H1 (cell line): ENCODE measurements around the gene URM1. TPM values are rescaled to one million over a fixed set of nuclear protein-coding genes. Genes with fewer than 3 reads are reported as not detected.

Experiments used
- CTCF ChIA-PET: fragments of 300-600 bp; sonication (Branson Sonifier 250); formaldehyde crosslinking; loops from one replicate; lab custom pipeline; 2021; ENCODE audit not compliant: partially characterized antibody; lab: Charles Lee
- POLR2A ChIA-PET: fragments of 300-600 bp; sonication (Branson Sonifier 250); formaldehyde crosslinking; loops from one replicate; lab custom pipeline; 2021; ENCODE audit warnings: inconsistent platforms; ENCODE audit not compliant: partially characterized antibody; lab: Charles Lee
- DNase-seq, 2 experiments: peaks; one replicate each; pipeline versions ENCODE4 v3.0.0 to v3.0.0-alpha.2; 2010 to 2022; ENCODE audit warnings: low spot score in 2 of 2, low read depth in 1 of 2, mixed read lengths in 1 of 2
- FAIRE-seq: peaks from 2 replicates; lab custom pipeline; 2011; peaks lifted over from hg19 to GRCh38; lab: Jason Lieb, UNC
- H2AFZ ChIP-seq: 2 replicates; pipeline ENCODE4 v1.8.1; 2012; ENCODE audit warnings: low read length, inconsistent platforms
- H2AK5ac ChIP-seq: 2 replicates; pipeline ENCODE4 v1.6.1; 2013; ENCODE audit warnings: low read depth, low read length
- H2BK120ac ChIP-seq: replicated peaks from 2 replicates; pipeline ENCODE3; 2013; ENCODE audit warnings: low read depth, low read length, inconsistent platforms
- H2BK12ac ChIP-seq: 2 replicates; pipeline ENCODE4 v1.6.1; 2013; ENCODE audit warnings: low read depth, low read length
- H2BK15ac ChIP-seq: 2 replicates; pipeline ENCODE4 v1.6.1; 2013; ENCODE audit warnings: low read length
- H2BK20ac ChIP-seq: 2 replicates; pipeline ENCODE4 v1.6.1; 2013; ENCODE audit warnings: low read length
- H2BK5ac ChIP-seq: 2 replicates; pipeline ENCODE4 v1.6.1; 2013; ENCODE audit warnings: low read depth, low read length
- H3K14ac ChIP-seq: 2 replicates; pipeline ENCODE4 v1.6.1; 2013; ENCODE audit warnings: inconsistent platforms; ENCODE audit not compliant: insufficient read length
- H3K18ac ChIP-seq: 2 replicates; pipeline ENCODE4 v1.6.1; 2013; ENCODE audit warnings: low read length; ENCODE audit errors: extremely low read depth
- H3K23ac ChIP-seq: 2 replicates; pipeline ENCODE4 v1.6.1; 2013; ENCODE audit warnings: inconsistent platforms; ENCODE audit not compliant: insufficient read length
- H3K23me2 ChIP-seq: 2 replicates; pipeline ENCODE4 v1.6.1; 2013; ENCODE audit warnings: low read depth, low read length
- H3K27ac ChIP-seq: 2 replicates; pipeline ENCODE4 v1.6.1; 2011; ENCODE audit warnings: low read depth, low read length, inconsistent platforms
- H3K27me3 ChIP-seq, 4 experiments: replicated peaks in 1 of 4; 1 replicate in 1 of 4; 2 replicates in 3 of 4; pipeline versions ENCODE4 v1.6.1 to v1.8.1; 2011 to 2013; ENCODE audit warnings: low read length in 3 of 4, mild to moderate bottlenecking in 3 of 4, inconsistent platforms in 2 of 4, mixed read lengths in 2 of 4, moderate library complexity in 1 of 4; ENCODE audit not compliant: control insufficient read depth in 3 of 4, insufficient read depth in 3 of 4; ENCODE audit errors: extremely low read depth in 1 of 4
- H3K36me3 ChIP-seq, 4 experiments: 2 replicates each; pipeline versions ENCODE4 v1.6.1 to v1.8.1; 2011 to 2013; ENCODE audit warnings: mild to moderate bottlenecking in 4 of 4, low read length in 3 of 4, moderate library complexity in 2 of 4, control low read depth in 1 of 4, inconsistent platforms in 1 of 4; ENCODE audit not compliant: insufficient read depth in 4 of 4, control insufficient read depth in 2 of 4
- H3K4ac ChIP-seq: replicated peaks from 2 replicates; pipeline ENCODE3; 2013; ENCODE audit warnings: low read length, low read depth, mixed read lengths, inconsistent platforms; ENCODE audit not compliant: insufficient read length
- H3K4me1 ChIP-seq, 4 experiments: replicated peaks in 1 of 4; 1 replicate in 1 of 4; 2 replicates in 3 of 4; pipeline versions ENCODE4 v1.6.1 to v1.8.1; 2011 to 2013; ENCODE audit warnings: low read length in 3 of 4, inconsistent platforms in 2 of 4, mixed read lengths in 1 of 4; ENCODE audit not compliant: insufficient read depth in 4 of 4, control insufficient read depth in 3 of 4
- H3K4me2 ChIP-seq, 2 experiments: 2 replicates each; pipeline versions ENCODE4 v1.6.1 to v1.8.1; 2011 to 2013; ENCODE audit warnings: low read depth in 2 of 2, low read length in 2 of 2, control low read depth in 1 of 2, inconsistent platforms in 1 of 2, mild to moderate bottlenecking in 1 of 2; ENCODE audit not compliant: insufficient read depth in 1 of 2
- H3K4me3 ChIP-seq, 4 experiments: fragments of 200-600, 300-600 bp in 1 of 4; sonication (generic), shearing (Covaris generic), sonication (Bioruptor Twin) in 1 of 4; 2 replicates each; pipeline versions ENCODE4 v1.5.1 to v1.8.1; 2011 to 2016; ENCODE audit warnings: low read length in 4 of 4, low read depth in 3 of 4, control low read depth in 2 of 4, inconsistent platforms in 2 of 4, mild to moderate bottlenecking in 2 of 4, mixed read lengths in 1 of 4, moderate library complexity in 1 of 4; ENCODE audit not compliant: insufficient read depth in 2 of 4; ENCODE audit errors: extremely low read depth in 1 of 4
- H3K56ac ChIP-seq: replicated peaks from 2 replicates; pipeline ENCODE3; 2013; ENCODE audit warnings: low read depth, mild to moderate bottlenecking, mixed read lengths, low read length, inconsistent platforms; ENCODE audit not compliant: insufficient read length
- H3K79me1 ChIP-seq: 2 replicates; pipeline ENCODE4 v1.6.1; 2013; ENCODE audit warnings: low read depth, low read length, control low read depth
- H3K79me2 ChIP-seq, 2 experiments: 2 replicates each; pipeline versions ENCODE4 v1.6.1 to v1.8.1; 2012 to 2013; ENCODE audit warnings: low read length in 2 of 2, mild to moderate bottlenecking in 2 of 2, inconsistent platforms in 1 of 2; ENCODE audit not compliant: insufficient read depth in 2 of 2, control insufficient read depth in 1 of 2
- H3K9ac ChIP-seq, 4 experiments: replicated peaks in 1 of 4; 1 replicate in 1 of 4; 2 replicates in 3 of 4; pipeline versions ENCODE4 v1.6.1 to v1.8.1; 2011 to 2013; ENCODE audit warnings: low read depth in 3 of 4, low read length in 3 of 4, control low read depth in 2 of 4, mild to moderate bottlenecking in 2 of 4, moderate library complexity in 2 of 4, inconsistent platforms in 1 of 4; ENCODE audit errors: extremely low read depth in 1 of 4
- H3K9me3 ChIP-seq, 2 experiments: 2 replicates each; pipeline versions ENCODE4 v1.6.1 to v1.8.1; 2012 to 2013; ENCODE audit warnings: mild to moderate bottlenecking in 2 of 2, moderate library complexity in 2 of 2, control low read depth in 1 of 2, inconsistent platforms in 1 of 2, low read depth in 1 of 2, low read length in 1 of 2, mixed read lengths in 1 of 2; ENCODE audit not compliant: insufficient read depth in 2 of 2
- H4K20me1 ChIP-seq, 2 experiments: replicated peaks in 1 of 2; 2 replicates each; pipeline versions ENCODE3 to v1.8.1; 2011 to 2013; ENCODE audit warnings: inconsistent platforms in 2 of 2, low read length in 2 of 2, mild to moderate bottlenecking in 1 of 2; ENCODE audit not compliant: insufficient read depth in 2 of 2, control insufficient read depth in 1 of 2
- H4K5ac ChIP-seq: 2 replicates; pipeline ENCODE4 v1.6.1; 2013; ENCODE audit warnings: low read length, low read depth, mixed read lengths, inconsistent platforms; ENCODE audit not compliant: insufficient read length
- H4K8ac ChIP-seq: 2 replicates; pipeline ENCODE4 v1.8.0; 2013; ENCODE audit warnings: mild to moderate bottlenecking, moderate library complexity, low read length, inconsistent platforms; ENCODE audit not compliant: insufficient read depth; ENCODE audit errors: extremely low read depth
- H4K91ac ChIP-seq: replicated peaks from 2 replicates; pipeline ENCODE3; 2013; ENCODE audit warnings: low read length, mixed read lengths, inconsistent platforms; ENCODE audit not compliant: insufficient read length
- BCL11A ChIP-seq, 2 experiments: IDR thresholded peaks; one replicate each; pipeline ENCODE4 v1.6.1; 2011; ENCODE audit warnings: low read depth in 2 of 2, low read length in 2 of 2, mild to moderate bottlenecking in 2 of 2
- BRCA1 ChIP-seq: IDR thresholded peaks from 2 replicates; pipeline ENCODE4 v1.6.1; 2012; ENCODE audit warnings: low read depth, low read length, improper control_type of control experiment
- CEBPB ChIP-seq: IDR thresholded peaks from 2 replicates; pipeline ENCODE4 v1.6.1; 2012; ENCODE audit warnings: low read depth, low read length
- KDM4A ChIP-seq: IDR thresholded peaks from one replicate; pipeline ENCODE4 v1.7.1; 2012; ENCODE audit warnings: low read depth, mild to moderate bottlenecking, moderate library complexity, low read length, inconsistent platforms; ENCODE audit not compliant: severe bottlenecking
- RFX5 ChIP-seq: IDR thresholded peaks from 2 replicates; pipeline ENCODE4 v1.6.1; 2011; ENCODE audit warnings: low read depth, low read length, improper control_type of control experiment, borderline replicate concordance
- SAP30 ChIP-seq: fragments of 300-600 bp; sonication (generic); IDR thresholded peaks from 2 replicates; pipeline ENCODE4 v1.7.1; 2012; ENCODE audit warnings: low read length, moderate library complexity, mild to moderate bottlenecking, inconsistent platforms; ENCODE audit not compliant: insufficient read depth, insufficient replicate concordance
- SIX5 ChIP-seq: IDR thresholded peaks from 2 replicates; pipeline ENCODE4 v1.6.1; 2011; ENCODE audit warnings: mild to moderate bottlenecking, low read depth, low read length
- SRF ChIP-seq: IDR thresholded peaks from 2 replicates; pipeline ENCODE4 v1.6.1; 2011; ENCODE audit warnings: mild to moderate bottlenecking, low read depth, low read length, moderate library complexity
- USF2 ChIP-seq: IDR thresholded peaks from 2 replicates; pipeline ENCODE4 v1.6.1; 2011; ENCODE audit warnings: low read length, improper control_type of control experiment
- ZNF274 ChIP-seq: IDR thresholded peaks from 2 replicates; pipeline ENCODE4 v1.7.0; 2012; ENCODE audit warnings: low read length, borderline replicate concordance; ENCODE audit errors: extremely low read depth
- WGBS, 2 experiments: shearing (Covaris generic) in 1 of 2; methylation state at CpG; one replicate each; pipeline versions ENCODE4 v1.1.6 to v1.1.7; 2013 to 2015; ENCODE audit warnings: low lambda C conversion rate in 2 of 2, mixed read lengths in 2 of 2, inconsistent platforms in 1 of 2, low coverage in 1 of 2, missing lambda C conversion rate in 1 of 2; ENCODE audit not compliant: insufficient replicate concordance in 2 of 2, insufficient coverage in 1 of 2, insufficient read length in 1 of 2; ENCODE audit errors: extremely low coverage in 1 of 2, missing lambda C conversion rate in 1 of 2; 5-methylcytosine and 5-hydroxymethylcytosine counted together
- polyA plus RNA-seq, 7 experiments: library from polyadenylated mRNA; depleted of rRNA in 3 of 7; stranded (reverse) in 5 of 7; unstranded in 2 of 7; fragments of >200 nt in 5 of 7; fragments of 200-250 nt in 2 of 7; gene quantifications; 1 replicate in 5 of 7; 2 replicates in 1 of 7; 4 replicates in 1 of 7; pipeline versions ENCODE4 v1.2.1 to v1.2.3, GENCODE V29; 2011 to 2013; ENCODE audit warnings: missing spikeins in 2 of 7, mixed read lengths in 2 of 7
- total RNA-seq: library from RNA; stranded (reverse); fragmentation: NEBNext Ultra II Directional; extraction: Animal tissue kit (Norgen Biotek cat#: 25700); gene quantifications from 2 replicates; pipeline ENCODE4 v1.2.1, GENCODE V29; 2021

Gene URM1
- total and polyA plus RNA-seq, 2 of the 8 experiments (the other 6 are each of a cell fraction or from before 2014, with no cell fraction given): 58.3 to 62.3 TPM

GRCh38 chr9:128349772-128350171 lies 21.4 kb upstream of the URM1 start:
- ChIA-PET CTCF (interaction anchor here (0.8 to 2.2 kb wide), 5 partner anchors 8 to 77 kb away, joined by 3 to 8 read pairs (median 3); no protein-coding TSS in a partner anchor), POLR2A (interaction anchor here (0.5 to 1.2 kb wide), 3 partner anchors 8 to 12 kb away, joined by 3 to 4 read pairs (median 3); no protein-coding TSS in a partner anchor)
- Histone ChIP-seq H2BK120ac (no peak overlapping the region), H2AK5ac (no peak overlapping the region), H3K23ac (no peak overlapping the region), H4K8ac (0 out of 2 replicates have a peak overlapping the region, but pooled peaks have one; percentile 14), H3K79me2 (no peaks in the 10 kb centered on the region), H3K27ac (no peak overlapping the region), H4K91ac (no peak overlapping the region), H3K36me3 (peaks cover 0 to 8% (median 2%) of the 10 kb centered on the region in 4 experiments; a peak in 4 of 8 replicates), H2BK5ac (no peak overlapping the region), H3K27me3 (no peaks in the 10 kb centered on the region), H2BK12ac (no peak overlapping the region), H3K4ac (no peak overlapping the region), H2AFZ (no peak overlapping the region), H4K5ac (no peak overlapping the region), H3K9ac (no peak overlapping the region), H3K4me3 (no peak overlapping the region), H2BK20ac (no peak overlapping the region), H3K18ac (no peak overlapping the region), H2BK15ac (no peak overlapping the region), H3K9me3 (no peaks in the 10 kb centered on the region), H3K4me1 (no peaks in the 10 kb centered on the region), H3K23me2 (no peaks in the 10 kb centered on the region), H3K79me1 (no peaks in the 10 kb centered on the region), H3K4me2 (no peak overlapping the region), H3K14ac (no peak overlapping the region), H4K20me1 (peaks cover 0 to 4% of the 10 kb centered on the region in 2 experiments), H3K56ac (no peak overlapping the region)
- WGBS, 2 experiments: 90% methylated on average over 6 of the region's 6 CpGs; no CpG with 5 or more reads in 1 of the 2 experiments
- DNase-seq (no peak), FAIRE-seq (no peak)
- TF ChIP-seq SIX5 (no peak), ZNF274 (no peak), USF2 (no peak), SRF (no peak), BRCA1 (no peak), RFX5 (no peak), SAP30 (no peak), BCL11A (IDR thresholded peaks at IDR 0.05; ENCODE audit: low read depth in 2 of 2, low read length in 2 of 2) (no peak), CEBPB (no peak), KDM4A (no peak)
